GM10248 (cell line): Measurements from ENCODE around the gene KCNG2.
A peak's percentile ranks its signal among the peaks of the same experiment; 100 is the strongest.

Experiments
- CTCF ChIA-PET: fragments of 300-600 bp; sonication (Branson Sonifier 250); formaldehyde crosslinking; extraction: SDS; loops from one replicate; lab custom pipeline; 2021; ENCODE audit warnings: antibody characterized with exemption; lab: Yijun Ruan, JAX
- POLR2A ChIA-PET: fragments of 350-650 bp; sonication (Branson Sonifier 250); formaldehyde crosslinking; extraction: SDS; loops from one replicate; lab custom pipeline; 2020; ENCODE audit warnings: antibody characterized with exemption; lab: Yijun Ruan, JAX
- DNase-seq: peaks from one replicate; pipeline ENCODE4 v3.0.0; 2012; ENCODE audit errors: extremely low spot score
- CTCF ChIP-seq: IDR thresholded peaks from 2 replicates; pipeline ENCODE4 v1.5.1; 2012; ENCODE audit warnings: mild to moderate bottlenecking, low read depth; ENCODE audit errors: extremely low read depth, missing control alignments, control extremely low read depth

The KCNG2 gene

GRCh38 chr18:79846936-79847557 is 49.3 kb downstream of the KCNG2 start:
- ChIA-PET CTCF (no interaction called here), POLR2A (no interaction called here)
- peak; percentile 6 for DNase-seq
- no peak for TF ChIP-seq CTCF

- DNase-seq = peak; percentile 10
- POLR2A ChIA-PET = no interaction called here
- CTCF ChIA-PET = no interaction called here
- no peak for TF ChIP-seq CTCF
Measured at GRCh38 chr18:79847606-79848293, 50.0 kb downstream of the KCNG2 start.

GRCh38 chr18:79848294-79848578 is 50.5 kb downstream of the KCNG2 start:
- peak; percentile 6 for DNase-seq
- POLR2A ChIA-PET = no interaction called here
- CTCF ChIA-PET = no interaction called here
- TF ChIP-seq CTCF = no peak

GRCh38 chr18:79848579-79849327 is 51.0 kb downstream of the KCNG2 start:
- ChIA-PET CTCF (no interaction called here), POLR2A (no interaction called here)
- TF ChIP-seq CTCF = no peak
- peak; percentile 7 for DNase-seq

GRCh38 chr18:79849328-79850207 is 51.8 kb downstream of the KCNG2 start:
- ChIA-PET POLR2A (no interaction called here), CTCF (no interaction called here)
- TF ChIP-seq CTCF = no peak
- no peak for DNase-seq

GRCh38 chr18:79850731-79851130 is 53.0 kb downstream of the KCNG2 start:
- ChIA-PET CTCF (interaction anchor here (1.6 kb wide), 1 partner anchor 9 kb away, joined by 3 read pairs; no protein-coding TSS in a partner anchor), POLR2A (no interaction called here)
- no peak for DNase-seq
- no peak for TF ChIP-seq CTCF
